Smooth muscle cell of the umbilical artery (primary cell): ENCODE measurements around the gene HOATZ. TPM values are rescaled to one million over a fixed set of nuclear protein-coding genes. Genes with fewer than 3 reads are reported as not detected.

Experiments used
- total RNA-seq: library from RNA; depleted of rRNA; stranded (reverse); fragments of >200 nt; gene quantifications from 2 replicates; pipeline ENCODE4 v1.2.3, GENCODE V29; 2014

HOATZ gene
- total RNA-seq, result not detected in 2 replicates

DNA sequence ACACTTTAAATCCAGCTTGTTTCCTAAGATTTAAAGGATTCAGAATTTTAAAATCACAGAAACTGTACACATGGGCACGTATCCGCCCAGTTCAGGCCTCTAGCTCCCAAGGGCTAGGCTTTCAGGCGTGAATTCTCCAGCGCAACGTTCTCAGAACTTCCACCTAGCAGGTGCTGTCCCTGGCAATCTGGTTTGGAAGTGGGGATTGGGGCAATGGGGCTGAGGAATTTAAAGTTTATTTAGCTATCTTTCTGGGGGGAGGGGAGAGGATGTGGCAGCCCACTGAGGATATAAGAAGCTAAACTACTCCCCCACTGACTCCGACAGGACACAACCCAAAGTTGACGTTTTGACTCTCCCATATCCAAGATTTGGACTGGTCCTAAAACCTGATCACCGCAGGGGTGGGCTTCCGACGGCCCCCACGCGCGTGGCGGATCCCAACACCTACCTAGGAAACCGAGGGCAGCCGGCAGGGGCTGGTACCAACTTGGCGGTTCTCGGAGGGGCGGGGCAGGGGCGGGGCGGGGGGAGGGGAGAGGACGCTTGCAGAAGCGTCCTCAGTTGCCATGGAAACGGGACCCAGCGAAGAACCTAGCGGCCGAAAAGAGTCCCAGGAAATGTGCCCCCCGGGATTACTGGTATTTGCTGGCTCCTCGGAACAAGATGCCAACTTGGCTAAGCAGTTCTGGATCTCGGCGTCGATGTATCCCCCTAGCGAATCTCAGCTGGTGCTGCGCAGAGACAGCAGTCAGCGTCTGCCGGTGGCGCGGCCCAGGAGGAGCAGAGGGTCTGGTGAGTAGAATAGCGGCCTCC is at the start of gene HOATZ:
Gene HOATZ, plus strand, starts transcription at position 563 of the 816 bp plus-strand sequence. Its CDS starts 7 bp downstream, at position 570.

DNA sequence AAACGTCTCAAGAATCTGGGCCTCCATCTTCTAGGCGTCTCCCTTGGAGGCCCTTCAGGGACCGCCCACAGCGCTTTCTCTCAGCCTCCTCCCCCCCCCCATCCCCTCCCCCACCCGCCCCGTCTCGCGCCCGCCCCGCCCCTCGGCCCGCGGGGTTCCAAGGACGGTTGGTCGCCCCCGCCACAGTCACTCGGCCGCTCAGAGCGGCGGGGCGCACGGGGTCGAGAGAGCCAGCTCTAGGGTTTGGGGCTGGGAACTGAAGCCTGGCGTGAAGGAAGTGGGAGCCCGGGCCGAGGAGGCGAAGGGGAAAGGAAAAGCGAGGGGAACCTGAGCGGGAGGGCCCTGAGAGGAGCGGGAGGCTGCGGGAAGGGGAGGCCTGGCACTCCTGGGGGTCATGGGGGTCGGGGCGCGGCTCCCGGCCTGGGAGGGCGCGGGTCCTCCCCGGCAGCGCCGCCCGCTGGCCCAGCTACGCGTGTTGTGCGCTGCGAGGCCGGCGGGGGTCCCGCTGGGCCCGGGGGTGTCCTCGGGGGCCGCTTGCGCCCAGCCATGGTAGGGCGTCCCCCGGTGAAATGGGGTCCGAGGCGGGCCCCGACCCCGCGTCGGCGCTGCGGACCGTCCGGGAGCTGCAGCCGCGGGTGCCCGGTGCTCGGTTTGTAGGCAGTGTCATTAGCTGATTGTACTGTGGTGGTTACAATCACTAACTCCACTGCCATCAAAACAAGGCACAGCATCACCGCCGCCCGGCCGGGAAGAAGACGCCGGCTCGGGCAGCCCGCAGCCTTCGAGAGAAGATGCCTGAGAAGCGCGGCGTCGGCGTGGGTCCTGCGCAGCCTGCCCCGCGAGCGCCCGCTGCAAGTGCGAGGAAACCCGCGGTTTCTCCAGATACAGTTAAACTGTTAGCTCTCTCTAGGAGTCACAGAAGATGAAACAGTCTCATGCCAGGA is 2.0 kb upstream of the HOATZ start, which contains the start of gene BTG4:
Gene BTG4, minus strand, starts transcription at position 91 of the 944 bp plus-strand sequence. CDS start 13,610 bp downstream, outside the sequence.

DNA sequence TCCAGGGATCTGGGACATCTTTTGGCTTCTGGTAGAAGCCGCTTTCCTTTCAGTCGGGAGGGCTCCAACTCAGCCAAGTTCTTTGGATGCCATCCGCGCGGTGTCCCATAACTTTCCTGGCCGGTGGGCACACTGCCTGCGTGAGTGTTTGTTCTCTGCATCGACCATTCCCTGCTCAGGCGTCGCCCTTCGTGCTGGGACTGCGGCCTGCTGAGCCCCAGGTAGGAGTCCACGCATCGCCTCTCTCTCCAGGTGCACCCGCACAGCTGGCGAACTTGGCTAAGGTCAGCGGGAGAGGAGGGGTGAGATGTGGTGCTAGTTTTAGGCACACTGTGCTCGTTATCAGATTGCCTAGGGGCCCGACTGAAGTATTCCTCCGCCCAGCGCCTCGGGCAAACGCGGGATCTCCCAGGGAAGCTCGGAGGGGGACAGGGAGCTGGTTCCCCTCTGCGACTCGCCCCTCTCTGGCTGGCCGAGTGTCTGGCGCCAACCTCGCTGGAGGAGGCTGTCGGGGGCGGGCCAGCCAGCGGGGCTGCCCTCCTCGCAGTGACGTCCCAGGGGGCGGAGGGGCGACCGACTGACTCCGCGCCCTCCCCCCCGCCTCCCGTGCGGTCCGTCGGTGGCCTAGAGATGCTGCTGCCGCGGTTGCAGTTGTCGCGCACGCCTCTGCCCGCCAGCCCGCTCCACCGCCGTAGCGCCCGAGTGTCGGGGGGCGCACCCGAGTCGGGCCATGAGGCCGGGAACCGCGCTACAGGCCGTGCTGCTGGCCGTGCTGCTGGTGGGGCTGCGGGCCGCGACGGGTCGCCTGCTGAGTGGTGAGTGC is 25.7 kb downstream of the HOATZ start, which contains the start of gene LAYN:
Gene LAYN, plus strand, starts transcription at position 607 of the 823 bp plus-strand sequence. Its CDS starts 124 bp downstream, at position 731.

Other genes starting within 250 kb of the HOATZ start
- not detected in 2 replicates for gene POU2AF3, start 216.2 kb upstream of the HOATZ start, total RNA-seq
- not detected in 2 replicates for gene POU2AF1, start 135.5 kb upstream of the HOATZ start, total RNA-seq
- not detected in 2 replicates for gene BTG4, start 2.4 kb upstream of the HOATZ start, total RNA-seq
- gene LAYN, start 25.9 kb downstream of the HOATZ start, total RNA-seq, result 34.4 and 42.8 TPM in 2 replicates
- 8.6 and 8.9 TPM in 2 replicates for gene SIK2, start 87.7 kb downstream of the HOATZ start, total RNA-seq